GM03348 (cell line): ENCODE data around the gene GPR101.

ENCODE experiments used
- DNase-seq: peaks from one replicate; pipeline ENCODE4 v3.0.0; 2012; ENCODE audit warnings: low spot score

GPR101 gene, protein sequence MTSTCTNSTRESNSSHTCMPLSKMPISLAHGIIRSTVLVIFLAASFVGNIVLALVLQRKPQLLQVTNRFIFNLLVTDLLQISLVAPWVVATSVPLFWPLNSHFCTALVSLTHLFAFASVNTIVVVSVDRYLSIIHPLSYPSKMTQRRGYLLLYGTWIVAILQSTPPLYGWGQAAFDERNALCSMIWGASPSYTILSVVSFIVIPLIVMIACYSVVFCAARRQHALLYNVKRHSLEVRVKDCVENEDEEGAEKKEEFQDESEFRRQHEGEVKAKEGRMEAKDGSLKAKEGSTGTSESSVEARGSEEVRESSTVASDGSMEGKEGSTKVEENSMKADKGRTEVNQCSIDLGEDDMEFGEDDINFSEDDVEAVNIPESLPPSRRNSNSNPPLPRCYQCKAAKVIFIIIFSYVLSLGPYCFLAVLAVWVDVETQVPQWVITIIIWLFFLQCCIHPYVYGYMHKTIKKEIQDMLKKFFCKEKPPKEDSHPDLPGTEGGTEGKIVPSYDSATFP

DNA sequence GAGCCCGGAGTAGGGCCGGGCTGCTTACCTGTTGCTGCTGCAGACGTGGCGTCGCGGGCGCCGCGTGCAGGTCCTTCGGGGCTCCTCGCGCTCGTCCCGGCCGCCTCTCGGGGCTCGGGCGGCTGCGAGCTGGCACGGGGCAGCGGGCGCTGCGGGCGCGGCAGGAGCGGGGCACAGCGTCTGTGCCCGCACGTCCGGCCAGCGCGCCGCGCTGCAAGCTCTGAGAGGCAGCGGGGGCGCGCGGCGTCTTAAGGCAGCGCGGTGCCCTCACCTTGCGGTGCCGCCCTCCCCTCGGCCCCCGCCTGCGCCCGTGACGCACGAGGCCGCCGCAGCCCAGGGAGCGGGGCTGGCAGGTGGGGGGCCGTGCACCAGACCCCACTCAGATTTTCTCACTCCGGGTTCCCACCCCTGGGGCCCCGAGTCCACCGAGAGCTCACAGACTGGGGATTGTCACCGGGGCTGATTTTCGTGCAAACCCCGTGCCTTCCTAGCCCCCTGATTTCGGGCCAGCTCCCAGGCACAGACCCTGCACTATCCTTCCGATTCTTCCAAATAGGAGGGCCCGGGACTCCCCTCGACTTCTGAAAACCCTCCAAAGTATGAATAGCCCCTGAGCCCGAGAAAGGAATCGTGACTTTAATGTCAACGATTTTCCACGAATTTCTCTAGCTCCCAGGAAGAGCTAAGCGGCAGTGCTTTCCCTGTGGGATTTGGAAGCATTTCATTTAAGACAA is at the start of gene GPR101:
Gene GPR101, minus strand, starts transcription at position 222 of the 734 bp plus-strand sequence. CDS start 2,321 bp downstream, outside the sequence.
- DNase-seq: no peak

DNA sequence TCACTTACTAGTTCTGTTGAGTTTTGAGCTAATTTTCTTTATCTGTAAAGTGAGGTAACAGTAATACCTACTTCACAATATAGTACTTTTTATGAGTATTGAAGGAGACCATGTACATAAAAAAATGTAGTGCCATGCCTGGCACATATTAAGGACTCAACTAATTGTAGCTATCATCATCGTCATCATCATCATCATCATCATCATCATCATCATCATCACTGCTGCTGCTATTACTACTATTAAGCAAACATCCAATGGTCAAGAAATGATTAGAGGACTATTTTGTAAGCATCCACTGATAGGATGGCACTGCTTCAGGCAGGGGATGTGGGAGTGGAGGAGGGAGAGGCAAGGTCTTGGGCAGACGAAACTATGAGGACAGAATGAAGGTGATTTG is 47.4 kb upstream of the GPR101 start:
- no peak for DNase-seq

DNA sequence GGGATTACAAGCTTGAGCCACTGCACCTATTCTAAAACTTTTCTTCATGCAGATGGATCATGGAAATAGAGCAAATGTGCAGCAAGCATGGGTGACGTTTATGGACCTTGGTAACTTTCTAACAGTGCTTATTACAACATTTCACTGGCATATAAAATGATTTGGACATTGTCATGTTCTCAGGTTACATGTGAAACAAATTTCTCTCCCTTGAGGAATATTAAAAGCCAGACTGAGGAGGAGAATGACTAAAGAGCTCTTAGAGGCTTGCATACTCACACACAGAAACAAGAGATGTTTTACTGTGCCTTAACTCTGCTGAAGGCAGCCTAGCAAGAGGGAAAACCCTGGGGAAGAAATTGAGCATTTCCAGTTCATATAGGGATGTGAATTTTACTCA is 38.6 kb upstream of the GPR101 start:
- no peak for DNase-seq

DNA sequence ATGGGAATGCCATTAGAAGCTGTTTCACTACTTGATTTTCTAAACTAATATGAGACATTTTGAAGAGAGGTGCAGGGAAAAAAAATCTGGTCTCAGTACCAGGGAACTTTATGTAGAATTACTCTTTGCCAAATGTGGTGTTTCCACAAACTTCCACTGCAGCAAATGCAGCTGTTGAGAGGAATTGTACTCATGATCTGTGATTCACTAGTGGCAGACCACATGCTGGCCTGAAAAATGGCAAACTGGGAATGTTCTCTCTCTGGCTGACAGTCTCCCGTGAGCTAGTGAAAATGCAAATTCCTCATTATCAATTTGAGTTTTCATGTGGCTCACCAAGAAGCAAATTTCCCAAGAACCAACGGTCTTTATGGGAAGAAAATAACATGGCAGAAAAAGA is 37.8 kb upstream of the GPR101 start:
- no peak for DNase-seq

DNA sequence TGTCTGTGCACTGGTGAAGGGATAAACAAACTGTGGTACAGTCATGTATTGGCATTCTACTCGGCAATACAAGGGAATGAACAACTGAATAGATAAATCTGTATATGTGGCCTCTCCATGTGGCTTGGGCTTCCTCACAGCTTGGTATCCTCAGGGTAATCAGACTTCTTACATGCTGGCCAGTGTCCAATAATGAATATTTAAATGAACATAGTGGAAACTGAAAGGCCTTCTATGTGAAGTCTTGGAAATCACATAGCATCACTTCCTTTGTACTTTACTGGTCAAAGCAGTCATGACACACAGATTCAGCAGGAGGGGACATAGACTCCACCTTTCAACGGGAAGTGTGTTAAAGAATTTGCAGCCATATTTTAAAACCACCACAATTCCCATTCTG is 33.4 kb upstream of the GPR101 start:
- DNase-seq: no peak

DNA sequence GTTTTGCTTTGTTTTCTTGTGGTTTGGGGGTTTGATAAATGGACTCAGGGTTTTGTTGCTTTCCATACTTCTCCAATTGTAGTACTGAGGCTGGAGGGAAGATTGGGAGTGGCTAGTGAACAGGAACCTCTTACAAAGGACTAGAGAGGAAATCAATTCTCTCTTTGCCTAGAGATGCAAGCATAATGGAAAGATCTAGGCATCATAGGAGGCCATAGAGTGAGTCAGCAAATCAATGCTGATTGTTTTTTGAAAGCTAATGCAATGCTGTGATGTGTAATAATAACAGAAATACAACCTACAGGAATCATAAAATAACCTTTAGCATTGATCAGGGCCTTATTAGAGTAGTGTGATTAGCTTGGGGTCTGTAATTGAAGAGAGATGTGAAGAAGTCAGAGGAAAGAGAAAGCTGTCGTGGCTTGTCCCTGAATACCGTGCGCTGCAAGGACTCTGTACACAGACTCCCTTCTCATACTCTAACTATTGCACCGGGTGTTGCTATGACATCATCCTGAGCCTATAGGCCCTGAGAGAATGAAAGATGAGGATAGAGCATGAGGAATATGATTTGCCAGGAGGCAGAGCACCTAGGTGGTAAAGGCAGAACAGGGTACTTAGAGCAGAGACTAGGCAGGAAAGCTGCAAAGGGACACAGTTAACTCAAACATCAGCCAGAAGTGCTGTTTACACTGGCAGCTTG is 29.3 kb upstream of the GPR101 start:
- no peak for DNase-seq

DNA sequence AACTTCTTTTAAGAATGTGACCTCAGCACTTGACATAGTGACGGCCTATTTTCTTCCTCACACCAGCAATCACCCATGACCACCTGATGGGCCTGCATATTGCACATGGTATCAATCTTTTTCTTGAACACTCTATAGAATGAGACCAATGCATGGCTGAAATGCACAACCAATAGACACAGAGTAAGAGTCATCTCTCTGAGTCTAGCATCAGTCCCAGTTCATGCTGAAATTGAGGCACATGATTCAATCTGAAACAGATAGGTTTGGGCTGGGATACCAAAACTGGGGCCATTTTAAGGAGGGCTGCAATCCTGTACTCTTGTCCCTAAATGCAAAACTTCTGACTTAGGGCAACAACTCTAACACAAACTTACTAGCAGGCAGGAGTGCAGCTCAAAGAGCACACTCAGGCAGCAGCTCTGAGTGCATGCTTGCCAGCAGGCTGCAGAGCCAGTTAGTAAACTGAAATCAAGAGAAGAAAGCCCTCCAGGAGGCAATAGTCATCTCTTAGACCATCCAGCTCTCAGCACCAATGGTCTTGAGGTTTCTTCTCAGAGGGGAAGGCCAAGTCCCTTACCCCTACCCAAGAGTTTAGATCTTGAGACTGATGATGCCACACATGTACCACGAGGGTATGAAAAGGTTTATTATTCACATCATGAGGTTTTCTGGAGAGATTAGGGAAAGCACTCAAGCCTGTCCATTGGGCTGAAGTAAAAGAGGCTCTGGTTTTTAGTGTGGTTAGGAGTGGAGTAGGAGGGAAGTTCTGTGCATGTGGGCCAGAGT is 24.7 kb upstream of the GPR101 start:
- DNase-seq: no peak

DNA sequence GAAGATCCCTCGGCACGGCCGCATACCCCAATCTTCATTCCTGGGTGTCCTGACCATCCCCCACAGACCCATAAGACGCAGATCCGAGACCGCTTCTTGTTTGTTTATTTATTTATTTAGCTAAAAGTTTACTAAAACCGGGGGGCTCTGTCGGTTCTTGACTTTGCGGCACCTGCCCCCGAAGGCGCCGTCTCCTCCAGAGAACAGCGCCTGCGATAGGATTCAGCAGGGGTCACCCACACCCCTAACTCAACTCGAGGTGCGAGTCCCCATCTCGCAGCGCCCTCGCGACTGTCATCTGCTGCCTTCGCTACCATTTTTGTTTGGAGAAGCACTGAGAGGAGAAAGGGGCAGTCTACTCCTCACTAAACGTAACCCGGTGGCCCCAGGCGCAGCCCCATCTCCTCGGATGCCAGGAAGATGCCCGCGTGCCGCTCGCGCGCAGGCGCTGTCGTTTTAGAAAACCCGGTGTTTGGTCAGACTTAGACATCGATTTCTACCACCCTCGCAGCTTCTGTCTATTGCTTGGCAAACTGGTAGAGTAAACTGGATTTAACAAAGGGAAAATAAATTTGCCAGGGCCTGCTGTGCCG is 18.9 kb upstream of the GPR101 start:
- peak; percentile 29 for DNase-seq

DNA sequence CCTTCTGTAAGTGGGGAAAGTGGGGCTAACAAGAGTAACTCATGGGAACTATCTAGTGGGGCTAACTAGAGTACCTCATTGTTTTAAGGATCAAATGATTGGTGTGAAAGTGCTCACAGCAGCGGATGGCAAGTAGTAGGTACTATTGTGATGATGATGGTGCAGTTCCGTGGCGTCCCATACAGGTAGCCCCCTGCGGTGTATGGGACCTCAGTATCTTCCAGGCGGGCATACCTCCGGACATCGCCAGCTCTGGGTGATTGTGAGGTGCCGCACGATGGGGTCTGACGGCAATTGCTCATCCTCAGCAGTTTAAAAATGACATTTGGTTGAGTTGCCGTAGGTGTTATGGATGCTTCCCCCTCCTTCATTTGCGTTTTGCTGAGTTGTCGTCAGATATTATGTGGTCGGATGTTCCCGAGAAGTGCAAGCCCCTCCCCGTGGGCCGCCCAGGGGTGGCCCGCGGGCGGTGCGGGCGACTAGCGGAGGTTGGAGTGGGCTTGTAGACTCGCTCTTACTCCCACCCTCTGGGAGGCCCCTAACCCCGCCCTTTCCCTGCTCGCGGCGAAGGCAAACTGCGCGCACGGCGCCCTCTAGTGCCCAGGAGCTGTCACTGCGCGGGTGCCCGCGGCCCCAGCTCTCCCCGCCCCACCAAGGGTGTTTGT is 18.3 kb upstream of the GPR101 start:
- DNase-seq: peak; percentile 79

DNA sequence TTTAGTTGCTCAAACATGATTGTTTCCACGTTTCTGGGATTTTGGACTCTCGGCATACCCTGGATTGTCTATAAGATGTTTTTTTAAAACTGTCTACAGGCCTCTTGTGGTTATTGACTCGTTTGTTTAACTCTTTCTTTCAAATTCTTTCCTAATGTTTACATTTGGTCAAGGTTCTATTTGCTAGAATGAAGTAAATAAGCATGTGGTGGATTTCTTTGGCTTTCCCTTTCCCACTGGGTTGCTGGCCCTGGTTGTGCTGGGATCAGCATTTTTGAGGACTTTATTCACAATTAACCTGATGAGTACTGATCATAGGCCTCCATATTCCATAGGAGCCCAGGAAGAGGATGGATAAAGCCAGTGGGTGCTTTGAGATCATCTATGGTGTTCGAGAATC is 11.1 kb upstream of the GPR101 start:
- DNase-seq: no peak

DNA sequence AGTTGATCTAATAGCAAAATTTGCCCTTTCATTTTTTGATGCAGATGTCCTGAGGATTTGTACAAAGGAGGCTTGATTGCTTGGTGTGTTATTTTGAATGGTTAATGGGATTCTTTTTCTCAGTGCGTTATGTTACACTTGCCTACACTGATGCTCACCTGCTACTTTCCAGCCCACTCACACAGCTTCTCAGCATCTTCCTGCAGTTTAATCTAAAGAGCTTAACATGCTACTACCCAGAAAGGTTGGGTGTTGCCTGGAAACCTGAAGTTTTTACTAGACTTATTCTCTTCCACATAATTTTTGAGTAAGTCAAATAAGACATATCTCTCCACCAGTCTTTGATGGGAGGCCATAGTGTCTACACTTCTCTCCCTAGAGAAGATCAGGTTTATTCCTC is 9.9 kb upstream of the GPR101 start:
- no peak for DNase-seq

DNA sequence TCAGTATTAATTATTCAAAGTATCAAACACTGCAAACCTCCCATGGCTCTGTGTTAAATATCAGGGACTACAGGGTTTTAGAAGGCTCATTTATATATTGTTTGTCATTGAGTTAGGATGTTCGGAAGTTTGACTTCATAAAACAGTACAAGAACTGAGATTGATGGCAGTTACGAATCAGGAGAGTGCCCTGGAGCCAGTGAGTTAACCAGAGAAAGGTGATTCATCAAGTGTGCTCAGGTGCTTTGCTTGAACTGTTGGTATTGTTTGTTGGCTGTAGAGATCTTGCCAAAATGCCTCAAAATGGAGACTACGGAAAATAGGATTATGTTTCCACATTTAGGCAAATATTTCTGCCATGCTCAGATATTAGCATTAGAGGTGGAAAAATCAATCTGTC is 7.5 kb upstream of the GPR101 start:
- no peak for DNase-seq

DNA sequence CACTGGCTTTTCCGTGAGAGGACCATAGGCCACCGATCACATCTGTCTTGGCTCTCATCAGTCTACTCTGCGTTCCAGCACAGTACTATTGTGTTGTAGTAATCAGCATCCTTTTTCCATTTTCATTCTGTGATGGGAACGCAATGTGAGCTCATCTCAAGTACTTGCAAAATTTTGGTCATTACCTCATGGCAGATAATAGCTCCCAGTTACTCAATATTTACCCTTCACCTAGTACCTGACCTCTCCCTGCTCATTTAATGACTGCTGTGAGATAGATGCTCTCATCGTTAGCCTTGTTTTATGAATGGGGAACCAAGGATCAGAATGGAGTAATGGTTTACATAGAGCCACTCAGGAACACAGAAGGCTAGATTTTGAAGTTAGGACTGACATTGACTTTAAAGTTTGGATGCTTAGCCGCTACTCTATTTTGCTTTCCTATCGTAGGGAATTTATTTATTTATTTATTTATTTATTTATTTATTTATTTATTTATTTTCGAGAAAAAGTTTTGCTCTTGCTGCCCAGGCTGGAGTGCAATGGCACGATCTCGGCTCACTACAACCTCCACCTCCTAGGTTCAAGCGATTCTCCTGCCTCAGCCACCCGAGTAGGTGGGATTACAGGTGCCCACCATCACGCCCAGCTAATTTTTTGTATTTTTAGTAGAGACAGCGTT is 6.5 kb upstream of the GPR101 start:
- DNase-seq: no peak

DNA sequence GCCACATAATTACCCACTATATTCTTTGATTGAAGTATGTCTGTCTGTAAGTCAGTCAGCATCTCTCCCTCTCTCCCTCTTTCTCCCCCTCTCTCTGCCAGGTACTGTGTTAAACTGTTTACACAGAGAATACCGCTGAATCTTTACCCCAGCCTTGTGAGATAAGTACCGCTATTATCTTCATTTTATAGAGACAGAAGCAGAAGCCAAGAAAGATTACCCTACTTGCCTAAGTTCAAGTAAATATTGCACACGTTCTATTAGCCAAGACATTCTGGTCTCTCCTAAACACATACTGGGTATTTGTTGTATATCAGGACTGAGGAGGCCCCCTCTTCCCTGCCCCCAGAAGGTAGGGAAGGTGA is 695 bp upstream of the GPR101 start:
- DNase-seq: no peak

DNA sequence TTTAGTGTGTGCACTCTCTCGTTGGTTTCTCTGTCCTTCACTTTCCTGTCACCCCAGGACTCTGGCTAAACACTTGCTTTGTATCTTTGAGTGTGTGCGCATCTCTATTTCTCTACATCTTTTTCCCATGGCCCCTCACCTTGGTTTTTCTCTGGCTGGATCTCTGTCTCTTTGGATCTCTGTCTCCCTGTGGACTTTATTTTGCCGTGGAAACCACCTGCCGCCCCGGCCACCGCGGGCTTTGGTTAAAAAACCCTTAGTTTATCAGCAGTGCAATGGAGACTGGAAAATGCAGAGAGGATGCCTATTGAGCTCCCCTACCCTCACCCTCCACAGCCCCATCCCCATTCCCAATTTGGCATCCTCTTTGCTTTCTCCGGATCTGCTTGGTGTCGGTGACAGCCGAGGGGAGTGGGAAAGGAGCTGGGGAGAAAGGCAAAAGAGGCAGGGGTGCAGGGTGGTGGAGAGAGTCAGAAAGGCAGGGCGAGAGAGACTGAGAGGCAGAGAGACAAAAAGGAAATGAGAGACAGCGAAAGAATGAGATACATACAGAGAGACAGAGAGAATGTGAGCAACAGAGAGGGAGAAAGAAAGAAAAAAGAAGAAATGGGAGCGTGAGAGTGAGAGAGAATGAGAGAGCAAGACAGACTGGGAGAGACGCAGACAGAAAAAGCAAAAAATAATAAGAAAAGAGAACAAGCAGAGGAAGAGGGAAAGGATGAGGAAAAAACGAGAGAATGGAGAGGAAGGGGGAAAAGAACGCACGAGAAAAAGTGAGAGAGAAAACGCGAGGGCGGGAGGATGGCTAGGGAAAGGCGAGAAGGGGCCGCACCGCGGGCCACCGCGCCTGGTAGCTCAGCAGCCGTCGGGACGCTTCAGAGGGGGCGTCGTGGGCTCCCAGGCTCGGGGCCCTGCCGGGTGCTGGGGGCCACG is 688 bp downstream of the GPR101 start:
- no peak for DNase-seq

DNA sequence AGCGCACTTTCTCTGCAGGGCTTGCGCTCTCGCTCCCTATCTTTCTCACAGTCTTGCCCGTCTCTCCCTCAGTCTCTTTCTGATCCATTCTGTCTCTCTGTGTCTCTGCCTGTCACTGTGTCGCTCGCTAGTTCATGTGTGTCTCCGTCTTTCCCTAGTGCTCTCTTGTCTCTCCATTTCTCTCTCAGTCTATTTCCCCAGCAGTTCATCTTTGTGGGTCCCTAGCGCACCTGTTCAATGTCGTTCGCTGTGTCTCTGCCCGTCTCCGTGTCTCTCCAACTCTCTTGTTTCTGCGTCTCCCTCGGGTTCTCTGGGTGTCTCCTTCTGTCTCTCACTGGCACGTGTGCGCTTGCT is 1.5 kb downstream of the GPR101 start:
- DNase-seq: no peak

DNA sequence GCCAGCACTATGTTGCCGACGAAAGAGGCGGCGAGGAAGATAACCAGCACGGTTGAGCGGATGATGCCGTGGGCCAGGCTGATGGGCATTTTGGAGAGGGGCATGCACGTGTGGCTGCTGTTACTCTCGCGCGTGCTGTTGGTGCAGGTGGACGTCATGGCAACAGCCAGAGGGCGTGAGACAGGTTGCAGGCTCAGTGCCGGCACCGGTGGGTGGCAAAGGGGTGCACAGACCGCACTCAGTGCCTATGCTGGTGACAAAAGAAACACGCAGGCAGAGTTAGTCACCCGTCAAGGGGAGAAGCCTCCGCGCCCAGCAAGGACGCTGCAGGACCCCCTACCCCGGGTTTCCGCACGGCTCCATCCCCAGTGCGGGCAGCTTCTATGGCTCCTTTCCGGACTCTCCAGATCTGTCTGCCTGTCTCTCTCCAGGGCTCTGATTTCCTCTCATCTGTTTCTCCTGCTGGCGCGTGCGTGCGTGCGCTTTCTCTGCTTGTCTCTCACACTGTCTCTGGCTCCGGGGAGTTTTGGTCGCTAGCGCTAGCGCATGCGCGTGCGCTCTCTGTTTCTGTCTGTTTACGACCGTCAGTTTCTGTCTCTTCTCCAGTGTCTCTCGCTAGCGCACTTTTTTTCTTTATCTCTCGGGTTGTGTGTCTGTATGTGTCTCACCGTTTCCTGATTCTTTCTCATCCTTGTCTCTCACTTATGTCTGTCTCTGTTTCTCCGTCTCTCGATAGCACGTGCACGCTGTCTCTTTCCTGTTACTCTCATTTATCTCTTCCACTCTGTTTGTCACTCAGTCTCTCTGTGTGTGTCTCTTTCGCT is 2.1 kb downstream of the GPR101 start:
- peak; percentile 68 for DNase-seq

DNA sequence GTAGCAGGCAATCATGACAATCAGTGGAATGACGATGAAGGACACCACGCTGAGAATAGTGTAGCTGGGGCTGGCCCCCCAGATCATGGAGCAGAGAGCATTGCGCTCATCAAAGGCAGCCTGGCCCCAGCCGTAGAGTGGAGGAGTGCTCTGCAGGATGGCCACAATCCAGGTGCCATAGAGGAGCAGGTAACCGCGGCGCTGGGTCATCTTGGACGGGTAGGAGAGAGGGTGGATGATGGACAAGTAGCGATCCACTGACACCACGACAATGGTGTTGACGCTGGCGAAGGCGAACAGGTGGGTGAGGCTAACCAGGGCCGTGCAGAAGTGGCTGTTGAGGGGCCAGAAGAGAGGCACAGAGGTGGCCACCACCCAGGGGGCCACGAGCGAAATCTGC is 2.8 kb downstream of the GPR101 start:
- DNase-seq: no peak

DNA sequence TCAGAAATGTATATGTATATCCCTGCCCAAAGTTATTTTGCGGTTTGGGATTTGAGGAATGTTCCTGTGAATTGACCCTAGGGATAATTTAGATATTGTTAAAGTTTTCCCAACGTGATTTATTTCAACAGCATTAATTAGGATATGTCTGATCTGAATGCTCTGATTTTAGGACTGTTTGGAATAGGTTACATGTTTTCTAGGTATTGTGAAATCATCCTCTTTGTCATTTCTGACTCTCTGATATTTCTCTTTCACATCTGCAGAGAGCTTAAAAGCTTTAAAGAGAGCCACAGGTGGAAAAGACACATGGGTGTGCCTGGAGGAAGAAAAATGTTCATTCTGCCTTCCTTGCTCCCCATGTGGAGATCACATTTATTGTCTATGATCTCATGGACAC is 5.1 kb downstream of the GPR101 start:
- DNase-seq: no peak
